ENCODE measurements around the gene CYB5R4. TPM values are rescaled to one million over a fixed set of nuclear protein-coding genes. Genes with fewer than 3 reads are reported as not detected.

Gene CYB5R4
- total RNA-seq, 2 experiments from 2014 or later = 26.8 to 27.3 TPM

- DNase-seq = no peak
- ChIA-PET CTCF (no interaction called here), POLR2A (no interaction called here)
- no peak overlapping the region for H3K27ac Mint-ChIP-seq
- H3K9me3 Mint-ChIP-seq = no peaks in the 10 kb centered on the region
- H3K4me1 Mint-ChIP-seq = peaks cover 9% of the 10 kb centered on the region
- H3K4me3 Mint-ChIP-seq = peak overlapping the region; percentile 35
- peaks cover 2% of the 10 kb centered on the region for H3K36me3 Mint-ChIP-seq (ENCODE audit: low read depth)
- H3K27me3 Mint-ChIP-seq = peaks cover 66% of the 10 kb centered on the region
These were observed 6.8 kb upstream of the CYB5R4 start for GRCh38 chr6:83852528-83853177.

- peak within 1 kb of the TSS; percentile 35 for H3K4me3 Mint-ChIP-seq
- H3K9me3 Mint-ChIP-seq = no peaks in the 10 kb centered on the region
- CTCF ChIA-PET = no interaction called here
- H3K4me1 Mint-ChIP-seq = peaks cover 9% of the 10 kb centered on the region
- no peak for DNase-seq
- no peak within 1 kb of the TSS for H3K27ac Mint-ChIP-seq
- POLR2A ChIA-PET = no interaction called here
- H3K27me3 Mint-ChIP-seq = peaks cover 67% of the 10 kb centered on the region
- H3K36me3 Mint-ChIP-seq (ENCODE audit: low read depth) = peaks cover 2% of the 10 kb centered on the region
These were observed 6.1 kb upstream of the CYB5R4 start, which contains the start of gene RIPPLY2 for GRCh38 chr6:83853178-83854000. RIPPLY2 (plus strand) TSS chr6:83853360; CDS start chr6:83853417, 57 bp downstream.

GRCh38 chr6:83854001-83854501 lies 5.4 kb upstream of the CYB5R4 start:
- peaks cover 12% of the 10 kb centered on the region for H3K4me1 Mint-ChIP-seq
- no peak for DNase-seq
- CTCF ChIA-PET = no interaction called here
- H3K27ac Mint-ChIP-seq = no peak overlapping the region
- H3K9me3 Mint-ChIP-seq = no peaks in the 10 kb centered on the region
- H3K4me3 Mint-ChIP-seq = peak overlapping the region; percentile 7
- peaks cover 2% of the 10 kb centered on the region for H3K36me3 Mint-ChIP-seq (ENCODE audit: low read depth)
- POLR2A ChIA-PET = no interaction called here
- H3K27me3 Mint-ChIP-seq = peaks cover 63% of the 10 kb centered on the region

GRCh38 chr6:83854766-83855165 lies 4.7 kb upstream of the CYB5R4 start:
- no peaks in the 10 kb centered on the region for H3K9me3 Mint-ChIP-seq
- no peak overlapping the region for H3K27ac Mint-ChIP-seq
- H3K36me3 Mint-ChIP-seq (ENCODE audit: low read depth) = peaks cover 2% of the 10 kb centered on the region
- H3K27me3 Mint-ChIP-seq = peaks cover 57% of the 10 kb centered on the region
- ChIA-PET POLR2A (no interaction called here), CTCF (no interaction called here)
- peaks cover 15% of the 10 kb centered on the region for H3K4me1 Mint-ChIP-seq
- no peak for DNase-seq
- H3K4me3 Mint-ChIP-seq = no peak overlapping the region

- ChIA-PET POLR2A (interaction anchor here (0.6 kb wide), 1 partner anchor 1583 kb away, joined by 3 read pairs; no protein-coding TSS in a partner anchor), CTCF (interaction anchor here (1.7 kb wide), 1 partner anchor 19 kb away, joined by 3 read pairs; no protein-coding TSS in a partner anchor)
These were observed 868 bp downstream of the CYB5R4 start for GRCh38 chr6:83860359-83860755.

DNA sequence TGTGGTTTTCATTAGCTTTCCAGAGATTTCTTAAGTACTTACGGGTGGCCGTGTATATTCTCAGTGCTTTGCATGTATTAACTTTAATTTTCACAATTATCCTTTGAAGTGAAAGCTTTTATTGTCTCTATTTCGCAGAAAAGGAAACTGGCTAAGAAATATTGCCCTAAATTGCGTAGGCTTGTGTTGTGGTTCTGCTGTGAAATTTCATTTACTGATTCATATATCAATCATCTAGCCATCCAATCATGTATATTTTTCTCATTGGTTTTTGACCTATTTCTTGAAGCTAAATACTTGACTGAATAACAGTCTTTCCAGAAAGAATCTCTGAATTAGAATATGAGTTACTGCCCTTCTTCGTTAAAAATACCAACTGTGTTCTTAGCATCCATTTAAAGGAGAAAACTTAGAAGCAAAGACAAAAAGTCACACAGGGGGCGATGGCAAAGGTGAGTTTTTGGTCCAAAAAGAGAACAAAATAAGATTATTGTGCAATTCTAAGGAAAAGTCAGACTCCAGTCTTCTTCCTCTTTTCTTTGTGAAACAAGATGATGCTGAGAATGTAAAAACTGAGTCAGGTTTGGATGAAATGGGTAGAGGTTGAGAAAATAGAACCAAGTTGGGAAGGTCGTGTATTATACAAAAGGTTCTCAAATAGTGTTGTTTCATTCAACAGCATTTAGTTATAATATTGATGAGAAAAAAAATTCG lies 1.4 kb downstream of the CYB5R4 start:
- no peak for DNase-seq
- H3K4me1 Mint-ChIP-seq = peaks cover 32% of the 10 kb centered on the region
- ChIA-PET CTCF (interaction anchor here (1.7 kb wide), 1 partner anchor 18 kb away, joined by 3 read pairs; no protein-coding TSS in a partner anchor), POLR2A (interaction anchor here (0.6 kb wide), 1 partner anchor 1582 kb away, joined by 3 read pairs; no protein-coding TSS in a partner anchor)
- H3K9me3 Mint-ChIP-seq = no peaks in the 10 kb centered on the region
- peaks cover 5% of the 10 kb centered on the region for H3K27me3 Mint-ChIP-seq
- H3K4me3 Mint-ChIP-seq = peak overlapping the region; percentile 99
- H3K27ac Mint-ChIP-seq = peak overlapping the region; percentile 10
- H3K36me3 Mint-ChIP-seq (ENCODE audit: low read depth) = peaks cover 18% of the 10 kb centered on the region

More at GRCh38 chr6:83860359-83860755, 868 bp downstream of the CYB5R4 start:
- Mint-ChIP-seq H3K36me3 (ENCODE audit: low read depth) (peaks cover 12% of the 10 kb centered on the region), H3K9me3 (no peaks in the 10 kb centered on the region), H3K4me1 (peaks cover 32% of the 10 kb centered on the region), H3K27me3 (peaks cover 8% of the 10 kb centered on the region), H3K27ac (peak overlapping the region; percentile 93), H3K4me3 (peak overlapping the region; percentile 99)
- no peak for DNase-seq

- peaks cover 35% of the 10 kb centered on the region for H3K36me3 Mint-ChIP-seq (ENCODE audit: low read depth)
- peaks cover 32% of the 10 kb centered on the region for H3K4me1 Mint-ChIP-seq
- peaks cover under 1% of the 10 kb centered on the region for H3K27me3 Mint-ChIP-seq
- ChIA-PET POLR2A (no interaction called here), CTCF (no interaction called here)
- peaks cover 11% of the 10 kb centered on the region for H3K9me3 Mint-ChIP-seq
- DNase-seq = no peak
- H3K27ac Mint-ChIP-seq = no peak overlapping the region
- no peak overlapping the region for H3K4me3 Mint-ChIP-seq
These were observed 3.4 kb downstream of the CYB5R4 start for GRCh38 chr6:83862776-83863471.

- H3K27ac Mint-ChIP-seq = no peak overlapping the region
- no peak for DNase-seq
- CTCF ChIA-PET = no interaction called here
- no peak overlapping the region for H3K4me3 Mint-ChIP-seq
- H3K36me3 Mint-ChIP-seq (ENCODE audit: low read depth) = peaks cover 50% of the 10 kb centered on the region
- H3K9me3 Mint-ChIP-seq = peaks cover 12% of the 10 kb centered on the region
- no peaks in the 10 kb centered on the region for H3K27me3 Mint-ChIP-seq
- POLR2A ChIA-PET = no interaction called here
- H3K4me1 Mint-ChIP-seq = peaks cover 8% of the 10 kb centered on the region
These were observed 7.6 kb downstream of the CYB5R4 start for GRCh38 chr6:83867043-83867442.

DNA sequence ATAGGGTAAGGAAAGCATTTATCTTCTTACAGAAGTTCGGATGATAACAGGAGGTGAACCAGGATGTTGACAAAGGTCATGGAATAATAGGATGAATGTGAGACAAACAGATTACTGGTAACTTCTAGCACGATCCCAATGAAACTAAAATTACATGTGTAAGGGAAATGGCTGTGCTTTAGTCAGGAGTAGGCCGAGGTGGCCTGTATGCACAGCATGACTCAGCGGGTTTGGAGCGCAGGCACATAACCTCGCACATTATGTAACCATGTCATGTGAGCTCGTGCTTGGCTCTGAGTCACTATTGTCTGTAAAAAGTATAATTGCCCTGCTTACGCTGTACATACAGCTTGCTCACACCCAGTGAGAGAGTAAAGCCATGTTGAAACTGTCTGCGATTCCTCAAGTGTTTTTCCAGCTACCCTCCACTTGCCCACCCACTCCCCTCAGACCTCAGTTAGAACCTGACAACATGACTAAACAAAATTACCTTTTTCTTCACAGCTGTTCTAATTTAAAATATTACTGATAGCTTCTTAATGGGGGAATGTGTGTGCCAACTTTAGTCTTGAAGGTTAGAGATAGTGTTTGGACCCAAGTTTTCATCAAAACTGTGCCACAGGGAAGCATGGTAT lies 8.2 kb downstream of the CYB5R4 start:
- Mint-ChIP-seq H3K27ac (no peak overlapping the region), H3K27me3 (no peaks in the 10 kb centered on the region), H3K36me3 (ENCODE audit: low read depth) (peaks cover 50% of the 10 kb centered on the region), H3K4me3 (no peak overlapping the region), H3K4me1 (peaks cover 2% of the 10 kb centered on the region), H3K9me3 (peaks cover 12% of the 10 kb centered on the region)
- ChIA-PET CTCF (interaction anchor here (0.7 kb wide), 1 partner anchor 803 kb away, joined by 4 read pairs; no protein-coding TSS in a partner anchor), POLR2A (no interaction called here)
- no peak for DNase-seq

GRCh38 chr6:83868639-83869038 lies 9.2 kb downstream of the CYB5R4 start:
- ChIA-PET POLR2A (no interaction called here), CTCF (no interaction called here)
- DNase-seq = no peak
- Mint-ChIP-seq H3K27me3 (no peaks in the 10 kb centered on the region), H3K4me3 (no peak overlapping the region), H3K9me3 (peaks cover 14% of the 10 kb centered on the region), H3K4me1 (peaks cover 5% of the 10 kb centered on the region), H3K36me3 (ENCODE audit: low read depth) (peaks cover 52% of the 10 kb centered on the region), H3K27ac (no peak overlapping the region)

DNA sequence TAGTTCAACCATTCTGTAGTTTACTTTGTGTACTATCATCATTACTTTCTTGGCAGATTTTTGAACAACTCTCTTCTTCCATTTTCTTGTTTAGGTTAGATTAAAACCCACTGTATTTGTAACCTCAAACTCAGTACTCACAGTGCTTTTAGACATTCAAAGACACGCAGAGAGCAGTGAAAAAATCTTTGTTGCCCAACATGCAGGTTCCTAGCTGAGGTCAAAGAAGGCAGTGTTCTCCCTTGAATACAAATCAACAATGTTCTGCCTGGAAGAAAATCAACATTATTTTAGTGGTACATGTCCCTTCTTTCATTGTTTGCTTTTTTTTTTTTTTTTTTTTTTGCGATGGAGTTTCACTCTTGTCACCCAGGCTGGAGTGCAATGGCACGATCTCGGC lies 11.2 kb downstream of the CYB5R4 start:
- DNase-seq = no peak
- ChIA-PET POLR2A (no interaction called here), CTCF (no interaction called here)
- H3K4me3 Mint-ChIP-seq = no peak overlapping the region
- no peak overlapping the region for H3K27ac Mint-ChIP-seq
- H3K9me3 Mint-ChIP-seq = peaks cover 16% of the 10 kb centered on the region
- peaks cover 42% of the 10 kb centered on the region for H3K36me3 Mint-ChIP-seq (ENCODE audit: low read depth)
- H3K4me1 Mint-ChIP-seq = peaks cover 10% of the 10 kb centered on the region
- no peaks in the 10 kb centered on the region for H3K27me3 Mint-ChIP-seq
